ENCODE results near the gene PRAMEF27. TPM values are rescaled to one million over a fixed set of nuclear protein-coding genes. Genes with fewer than 3 reads are reported as not detected.
"Not testable (repeated sequence)": the region's sequence is repeated elsewhere in the genome, so short reads cannot be mapped to it uniquely, and the experiment has no call there.

Gene PRAMEF27
- not detected for total RNA-seq

GRCh38 chr1:13056475-13056874 lies at the start of gene PRAMEF27:
Gene PRAMEF27 (minus strand): TSS chr1:13056575. CDS start chr1:13053659, 2,916 bp downstream.
- POLR2A ChIA-PET, CTCF ChIA-PET: not testable (repeated sequence)

- POLR2A ChIA-PET, CTCF ChIA-PET: not testable (repeated sequence)
These were observed 14.1 kb upstream of the PRAMEF27 start, which contains the start of gene PRAMEF25 for GRCh38 chr1:13070474-13070873. Gene PRAMEF25 (plus strand): TSS chr1:13070774. CDS start chr1:13073694, 2,920 bp downstream.

- CTCF ChIA-PET, POLR2A ChIA-PET: not testable (repeated sequence)
These were observed 36.5 kb downstream of the PRAMEF27 start for GRCh38 chr1:13019846-13020245.

GRCh38 chr1:13011932-13012331 lies 44.4 kb downstream of the PRAMEF27 start:
- POLR2A ChIA-PET, CTCF ChIA-PET: not testable (repeated sequence)

GRCh38 chr1:13009348-13009747 lies 47.0 kb downstream of the PRAMEF27 start:
- CTCF ChIA-PET, POLR2A ChIA-PET: not testable (repeated sequence)

- POLR2A ChIA-PET: not testable (repeated sequence)
These were observed 50.6 kb downstream of the PRAMEF27 start for GRCh38 chr1:13005732-13006131.

More at GRCh38 chr1:13005732-13006131, 50.6 kb downstream of the PRAMEF27 start:
- CTCF ChIA-PET: not testable (repeated sequence)

Other genes starting within 250 kb of the PRAMEF27 start
- gene PRAMEF11, start 225.2 kb downstream of the PRAMEF27 start, total RNA-seq: not detected
- not detected for gene HNRNPCL1, start 207.9 kb downstream of the PRAMEF27 start, total RNA-seq
- not detected for gene PRAMEF2, start 199.5 kb downstream of the PRAMEF27 start, total RNA-seq
- not detected for gene PRAMEF4, start 170.4 kb downstream of the PRAMEF27 start, total RNA-seq
- not detected for gene PRAMEF10, start 158.3 kb downstream of the PRAMEF27 start, total RNA-seq
- not detected for gene PRAMEF7, start 140.0 kb downstream of the PRAMEF27 start, total RNA-seq
- gene PRAMEF6, start 109.0 kb downstream of the PRAMEF27 start, total RNA-seq: not detected
- gene HNRNPCL3, start 4.2 kb upstream of the PRAMEF27 start, total RNA-seq: not detected
- not detected for gene PRAMEF25, start 14.2 kb upstream of the PRAMEF27 start, total RNA-seq
- not detected for gene HNRNPCL2, start 60.3 kb upstream of the PRAMEF27 start, total RNA-seq
- not detected for gene PRAMEF26, start 99.4 kb upstream of the PRAMEF27 start, total RNA-seq
- gene HNRNPCL4, start 109.1 kb upstream of the PRAMEF27 start, total RNA-seq: not detected
- not detected for gene PRAMEF9, start 115.3 kb upstream of the PRAMEF27 start, total RNA-seq
- gene PRAMEF13, start 144.8 kb upstream of the PRAMEF27 start, total RNA-seq: not detected
- not detected for gene PRAMEF18, start 169.6 kb upstream of the PRAMEF27 start, total RNA-seq
- not detected for gene PRAMEF5, start 197.6 kb upstream of the PRAMEF27 start, total RNA-seq
- not detected for gene PRAMEF8, start 228.6 kb upstream of the PRAMEF27 start, total RNA-seq
- gene PRAMEF33, start 247.0 kb upstream of the PRAMEF27 start, total RNA-seq: not detected

All from activated CD8-positive, alpha-beta memory T cell treated with anti-CD3 and anti-CD28 coated beads for 36 hours (primary cell).